K562 (cell line): ENCODE data around the gene HOXA5. TPM values are rescaled to one million over a fixed set of nuclear protein-coding genes. Genes with fewer than 3 reads are reported as not detected.

Experiments
- ATAC-seq: fragments of 200-7000 bp; cut with Tn5 transposase; 3 replicates; pipeline ENCODE4 v1.9.1; 2020; ENCODE audit warnings: moderate library complexity
- BruUV-seq: library from RNA; stranded (reverse); fragments of 400-500 nt; replicated peaks from 2 replicates; lab custom pipeline; 2021; lab: Mats Ljungman, UMichigan
- CTCF ChIA-PET: fragments of 300-600 bp; formaldehyde crosslinking; extraction: SDS; loops from one replicate; lab custom pipeline; 2021; ENCODE audit warnings: low intra/inter-chr PET ratio; lab: Yijun Ruan, JAX
- POLR2A ChIA-PET: fragments of 300-600, 350-650 bp; sonication (Branson Sonifier 250); formaldehyde crosslinking; extraction: SDS; loops from one replicate; lab custom pipeline; 2021; ENCODE audit warnings: antibody characterized with exemption, inconsistent platforms; lab: Yijun Ruan, JAX
- DNase-seq, 4 experiments: peaks; one replicate each; pipeline versions ENCODE4 v3.0.0 to v3.0.0-alpha.2; 2011 to 2018; ENCODE audit warnings: low spot score in 3 of 4, mixed read lengths in 3 of 4; ENCODE audit errors: extremely low read depth in 1 of 4
- FAIRE-seq: peaks from 2 replicates; lab custom pipeline; 2011; peaks lifted over from hg19 to GRCh38; lab: Jason Lieb, UNC
- H2AFZ ChIP-seq: 2 replicates; pipeline ENCODE4 v1.6.0; 2011; ENCODE audit warnings: low read depth, low read length, control low read depth, inconsistent platforms
- H3K27ac ChIP-seq: fragments of 200-600 bp; 3 replicates; pipeline ENCODE4 v1.8.0; 2011; ENCODE audit warnings: low read depth, mild to moderate bottlenecking, control low read depth, inconsistent platforms, low read length, moderate library complexity, mixed read lengths; ENCODE audit errors: extremely low read depth
- H3K27me3 ChIP-seq, 2 experiments: fragments of 300-600 bp in 1 of 2; 2 replicates in 1 of 2; 3 replicates in 1 of 2; pipeline versions ENCODE4 v1.6.0 to v1.8.0; 2011; ENCODE audit warnings: inconsistent platforms in 2 of 2, low read length in 2 of 2, mild to moderate bottlenecking in 1 of 2, mixed read lengths in 1 of 2, moderate library complexity in 1 of 2; ENCODE audit not compliant: control insufficient read depth in 2 of 2, insufficient read depth in 2 of 2
- H3K36me3 ChIP-seq: fragments of 300-600 bp; 3 replicates; pipeline ENCODE4 v1.8.0; 2011; ENCODE audit warnings: mild to moderate bottlenecking, low read length, inconsistent platforms; ENCODE audit not compliant: control insufficient read depth, insufficient read depth
- H3K4me1 ChIP-seq, 2 experiments: fragments of 200-600 bp in 1 of 2; replicated peaks in 1 of 2; 2 replicates in 1 of 2; 3 replicates in 1 of 2; pipeline versions ENCODE4 v1.5.1 to v1.8.0; 2011; ENCODE audit warnings: inconsistent platforms in 2 of 2, low read length in 2 of 2, mild to moderate bottlenecking in 1 of 2, mixed read lengths in 1 of 2, moderate library complexity in 1 of 2; ENCODE audit not compliant: control insufficient read depth in 2 of 2, insufficient read depth in 2 of 2
- H3K4me2 ChIP-seq: 2 replicates; pipeline ENCODE4 v1.6.1; 2011; ENCODE audit warnings: low read length, control low read depth, inconsistent platforms, mixed read lengths; ENCODE audit not compliant: insufficient read depth
- H3K4me3 ChIP-seq: fragments of 200-600 bp; sonication (generic), shearing (Covaris generic); 2 replicates; pipeline ENCODE4 v1.5.1; 2016; ENCODE audit warnings: control low read depth, inconsistent platforms
- H3K79me2 ChIP-seq: fragments of 200-600 bp; 3 replicates; pipeline ENCODE4 v1.8.0; 2011; ENCODE audit warnings: low read length, inconsistent platforms; ENCODE audit not compliant: control insufficient read depth, insufficient read depth
- H3K9ac ChIP-seq, 2 experiments: 2 replicates each; pipeline versions ENCODE4 v1.6.0 to v1.6.1; 2011; ENCODE audit warnings: low read depth in 2 of 2, low read length in 2 of 2, control low read depth in 1 of 2, inconsistent platforms in 1 of 2, mild to moderate bottlenecking in 1 of 2, mixed read lengths in 1 of 2; ENCODE audit not compliant: insufficient read depth in 1 of 2
- H3K9me1 ChIP-seq: one replicate; pipeline ENCODE4 v1.6.0; 2011; ENCODE audit warnings: inconsistent platforms, mild to moderate bottlenecking, low read length, moderate library complexity; ENCODE audit not compliant: control insufficient read depth, insufficient read depth
- H3K9me3 ChIP-seq: replicated peaks from 2 replicates; pipeline ENCODE4 v1.5.1; 2011; ENCODE audit warnings: low read depth, low read length, inconsistent platforms; ENCODE audit not compliant: control insufficient read depth, insufficient read depth
- H4K20me1 ChIP-seq: replicated peaks from 2 replicates; pipeline ENCODE4 v1.6.1; 2011; ENCODE audit warnings: low read length, inconsistent platforms, mixed read lengths; ENCODE audit not compliant: control insufficient read depth, insufficient read depth
- CREB3 ChIP-seq: fragments of 450-650 bp; conservative IDR thresholded peaks from 2 replicates; pipeline ENCODE4 v1.6.1; 2016; ENCODE audit warnings: missing genetic modification characterization, low read depth, mild to moderate bottlenecking, missing compliant biosample characterization, moderate library complexity
- HDAC2 ChIP-seq: fragments of 450-650 bp; IDR thresholded peaks from 2 replicates; pipeline ENCODE4 v1.6.1; 2016; ENCODE audit warnings: mild to moderate bottlenecking
- MTA3 ChIP-seq: fragments of 450-650 bp; formaldehyde crosslinking; IDR thresholded peaks from 2 replicates; pipeline ENCODE4 v1.6.1; 2017; ENCODE audit warnings: mild to moderate bottlenecking, borderline replicate concordance
- RAD21 ChIP-seq, 2 experiments: fragments of 250-450 bp in 1 of 2; fragments of 450-650 bp in 1 of 2; sonication (Bioruptor Pico) in 1 of 2; formaldehyde crosslinking in 1 of 2; IDR thresholded peaks in 1 of 2; conservative IDR thresholded peaks in 1 of 2; 2 replicates each; pipeline versions ENCODE4 v1.4.0 to v1.8.0; 2020 to 2022; ENCODE audit warnings: mild to moderate bottlenecking in 2 of 2, moderate library complexity in 1 of 2
- SMARCE1 ChIP-seq: fragments of 450-650 bp; IDR thresholded peaks from 2 replicates; pipeline ENCODE4 v1.7.1; 2016; ENCODE audit warnings: mild to moderate bottlenecking
- SRSF7 ChIP-seq: fragments of 200-400 bp; formaldehyde crosslinking; optimal IDR thresholded peaks from 2 replicates; pipeline ENCODE3; 2017; ENCODE audit warnings: mild to moderate bottlenecking, low read depth, low read length
- TARDBP ChIP-seq: fragments of 450-650 bp; IDR thresholded peaks from 2 replicates; pipeline ENCODE4 v1.6.1; 2016
- WGBS: fragments of 100-300 bp; shearing (Covaris generic); methylation state at CpG from one replicate; pipeline ENCODE4 v1.1.6; 2016; ENCODE audit warnings: low coverage, mixed read lengths; ENCODE audit not compliant: insufficient coverage; ENCODE audit errors: missing lambda C conversion rate; 5-methylcytosine and 5-hydroxymethylcytosine counted together
- in situ Hi-C: fragments of 300-500 bp; cut with MboI; formaldehyde crosslinking; loops from 4 replicates; pipeline ENCODE4 v1.15.0; 2018; ENCODE audit warnings: inconsistent platforms, mixed read lengths
- intact Hi-C: fragments of 100-400 bp; cut with micrococcal nuclease; formaldehyde crosslinking; loops from 2 replicates; pipeline ENCODE4 v1.14.2; 2022
- polyA plus RNA-seq, 8 experiments: library from polyadenylated mRNA; depleted of rRNA in 4 of 8; stranded (reverse) in 5 of 8; unstranded in 3 of 8; fragments of >200 nt; fragmentation: Nextera tagmentation in 2 of 8; fragmentation: Illumina TruSeq in 1 of 8; extraction: Ambion mirVana in 2 of 8; extraction: Trizol in 1 of 8; gene quantifications; 2 replicates each; pipeline versions ENCODE4 v1.2.1 to v1.2.3, GENCODE V29; 2011 to 2014; ENCODE audit warnings: inconsistent platforms in 1 of 8, missing spikeins in 1 of 8
- total RNA-seq, 7 experiments: library from RNA; depleted of rRNA in 6 of 7; stranded (reverse); fragments of >200 nt in 6 of 7; fragmentation: Illumina TruSeq in 2 of 7; extraction: Trizol in 2 of 7; gene quantifications; 2 replicates each; pipeline versions ENCODE4 v1.2.1 to v1.2.3, GENCODE V29; 2011 to 2021; ENCODE audit warnings: low replicate concordance in 1 of 7
- TF ChIP-seq, protein P1 (sequence below): fragments of 200-600 bp; sonication (generic); IDR thresholded peaks from one replicate; pipeline ENCODE4 v1.6.1; 2012; ENCODE audit warnings: mild to moderate bottlenecking, low read depth, low read length, inconsistent platforms
- TF ChIP-seq, protein P2 (sequence below): fragments of 250-450 bp; sonication (Bioruptor Pico); IDR thresholded peaks from 2 replicates; pipeline ENCODE4 v1.8.0; 2022; ENCODE audit warnings: moderate library complexity, mild to moderate bottlenecking, inconsistent platforms

Gene HOXA5
- total and polyA plus RNA-seq, 9 of the 15 experiments (the other 6 are each of a cell fraction or from before 2014, with no cell fraction given): 0.13 TPM; not detected in 8

DNA sequence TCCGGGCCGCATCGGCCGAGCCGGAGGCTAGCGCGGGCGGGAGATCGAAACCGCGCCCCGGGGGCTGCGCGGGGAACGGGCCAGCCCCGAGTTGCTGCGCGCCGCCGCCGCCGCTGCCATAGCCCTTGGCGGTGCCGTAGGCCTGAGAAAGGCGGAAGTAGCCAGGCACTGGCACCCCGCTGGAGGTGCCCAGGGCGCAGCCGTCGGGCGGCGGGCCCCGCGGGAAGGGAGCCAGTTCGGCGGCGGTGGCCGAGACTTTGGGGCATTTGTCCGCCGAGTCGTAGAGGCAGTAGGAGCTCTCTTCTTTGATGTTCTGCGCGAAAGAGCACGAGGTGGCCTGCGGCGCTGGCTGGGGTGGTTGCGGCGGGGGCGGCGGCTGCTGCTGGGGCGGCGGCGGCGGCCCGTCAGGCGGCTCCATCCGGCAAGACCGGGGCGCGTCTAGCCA lies 30.1 kb upstream of the HOXA5 start:
- ChIA-PET POLR2A (no interaction called here), CTCF (no interaction called here)
- Histone ChIP-seq H4K20me1 (no peaks in the 10 kb centered on the region), H3K36me3 (no peaks in the 10 kb centered on the region), H3K4me3 (no peak overlapping the region), H3K9me3 (no peaks in the 10 kb centered on the region), H3K27ac (no peak overlapping the region), H2AFZ (no peak overlapping the region), H3K27me3 (peaks cover 27 to 70% of the 10 kb centered on the region in 2 experiments), H3K4me2 (no peak overlapping the region), H3K79me2 (no peaks in the 10 kb centered on the region), H3K9ac (no peak overlapping the region), H3K9me1 (no peaks in the 10 kb centered on the region), H3K4me1 (peaks cover 0 to 3% of the 10 kb centered on the region in 2 experiments; a peak in 1 of 5 replicates)
- in situ Hi-C loops (loop anchor here (25.0 kb wide), 3 partner anchors 661 to 1286 kb away; no protein-coding TSS in a partner anchor), intact Hi-C loops (no loop called here)
- FAIRE-seq (no peak), DNase-seq (no peak), ATAC-seq (no peak)
- WGBS: 75% methylated on average over 27 of the region's 59 CpGs
- BruUV-seq: no TSS peak
- TF ChIP-seq SRSF7 (no peak), RAD21 (CRISPR knock-in tag; conservative IDR thresholded peaks at IDR 0.05 in 1 of 2, IDR thresholded peaks at IDR 0.05 in 1 of 2) (no peak), MTA3 (no peak), SMARCE1 (no peak), TARDBP (no peak), HDAC2 (no peak), CREB3 (no peak)
- TF ChIP-seq, protein P1, sequence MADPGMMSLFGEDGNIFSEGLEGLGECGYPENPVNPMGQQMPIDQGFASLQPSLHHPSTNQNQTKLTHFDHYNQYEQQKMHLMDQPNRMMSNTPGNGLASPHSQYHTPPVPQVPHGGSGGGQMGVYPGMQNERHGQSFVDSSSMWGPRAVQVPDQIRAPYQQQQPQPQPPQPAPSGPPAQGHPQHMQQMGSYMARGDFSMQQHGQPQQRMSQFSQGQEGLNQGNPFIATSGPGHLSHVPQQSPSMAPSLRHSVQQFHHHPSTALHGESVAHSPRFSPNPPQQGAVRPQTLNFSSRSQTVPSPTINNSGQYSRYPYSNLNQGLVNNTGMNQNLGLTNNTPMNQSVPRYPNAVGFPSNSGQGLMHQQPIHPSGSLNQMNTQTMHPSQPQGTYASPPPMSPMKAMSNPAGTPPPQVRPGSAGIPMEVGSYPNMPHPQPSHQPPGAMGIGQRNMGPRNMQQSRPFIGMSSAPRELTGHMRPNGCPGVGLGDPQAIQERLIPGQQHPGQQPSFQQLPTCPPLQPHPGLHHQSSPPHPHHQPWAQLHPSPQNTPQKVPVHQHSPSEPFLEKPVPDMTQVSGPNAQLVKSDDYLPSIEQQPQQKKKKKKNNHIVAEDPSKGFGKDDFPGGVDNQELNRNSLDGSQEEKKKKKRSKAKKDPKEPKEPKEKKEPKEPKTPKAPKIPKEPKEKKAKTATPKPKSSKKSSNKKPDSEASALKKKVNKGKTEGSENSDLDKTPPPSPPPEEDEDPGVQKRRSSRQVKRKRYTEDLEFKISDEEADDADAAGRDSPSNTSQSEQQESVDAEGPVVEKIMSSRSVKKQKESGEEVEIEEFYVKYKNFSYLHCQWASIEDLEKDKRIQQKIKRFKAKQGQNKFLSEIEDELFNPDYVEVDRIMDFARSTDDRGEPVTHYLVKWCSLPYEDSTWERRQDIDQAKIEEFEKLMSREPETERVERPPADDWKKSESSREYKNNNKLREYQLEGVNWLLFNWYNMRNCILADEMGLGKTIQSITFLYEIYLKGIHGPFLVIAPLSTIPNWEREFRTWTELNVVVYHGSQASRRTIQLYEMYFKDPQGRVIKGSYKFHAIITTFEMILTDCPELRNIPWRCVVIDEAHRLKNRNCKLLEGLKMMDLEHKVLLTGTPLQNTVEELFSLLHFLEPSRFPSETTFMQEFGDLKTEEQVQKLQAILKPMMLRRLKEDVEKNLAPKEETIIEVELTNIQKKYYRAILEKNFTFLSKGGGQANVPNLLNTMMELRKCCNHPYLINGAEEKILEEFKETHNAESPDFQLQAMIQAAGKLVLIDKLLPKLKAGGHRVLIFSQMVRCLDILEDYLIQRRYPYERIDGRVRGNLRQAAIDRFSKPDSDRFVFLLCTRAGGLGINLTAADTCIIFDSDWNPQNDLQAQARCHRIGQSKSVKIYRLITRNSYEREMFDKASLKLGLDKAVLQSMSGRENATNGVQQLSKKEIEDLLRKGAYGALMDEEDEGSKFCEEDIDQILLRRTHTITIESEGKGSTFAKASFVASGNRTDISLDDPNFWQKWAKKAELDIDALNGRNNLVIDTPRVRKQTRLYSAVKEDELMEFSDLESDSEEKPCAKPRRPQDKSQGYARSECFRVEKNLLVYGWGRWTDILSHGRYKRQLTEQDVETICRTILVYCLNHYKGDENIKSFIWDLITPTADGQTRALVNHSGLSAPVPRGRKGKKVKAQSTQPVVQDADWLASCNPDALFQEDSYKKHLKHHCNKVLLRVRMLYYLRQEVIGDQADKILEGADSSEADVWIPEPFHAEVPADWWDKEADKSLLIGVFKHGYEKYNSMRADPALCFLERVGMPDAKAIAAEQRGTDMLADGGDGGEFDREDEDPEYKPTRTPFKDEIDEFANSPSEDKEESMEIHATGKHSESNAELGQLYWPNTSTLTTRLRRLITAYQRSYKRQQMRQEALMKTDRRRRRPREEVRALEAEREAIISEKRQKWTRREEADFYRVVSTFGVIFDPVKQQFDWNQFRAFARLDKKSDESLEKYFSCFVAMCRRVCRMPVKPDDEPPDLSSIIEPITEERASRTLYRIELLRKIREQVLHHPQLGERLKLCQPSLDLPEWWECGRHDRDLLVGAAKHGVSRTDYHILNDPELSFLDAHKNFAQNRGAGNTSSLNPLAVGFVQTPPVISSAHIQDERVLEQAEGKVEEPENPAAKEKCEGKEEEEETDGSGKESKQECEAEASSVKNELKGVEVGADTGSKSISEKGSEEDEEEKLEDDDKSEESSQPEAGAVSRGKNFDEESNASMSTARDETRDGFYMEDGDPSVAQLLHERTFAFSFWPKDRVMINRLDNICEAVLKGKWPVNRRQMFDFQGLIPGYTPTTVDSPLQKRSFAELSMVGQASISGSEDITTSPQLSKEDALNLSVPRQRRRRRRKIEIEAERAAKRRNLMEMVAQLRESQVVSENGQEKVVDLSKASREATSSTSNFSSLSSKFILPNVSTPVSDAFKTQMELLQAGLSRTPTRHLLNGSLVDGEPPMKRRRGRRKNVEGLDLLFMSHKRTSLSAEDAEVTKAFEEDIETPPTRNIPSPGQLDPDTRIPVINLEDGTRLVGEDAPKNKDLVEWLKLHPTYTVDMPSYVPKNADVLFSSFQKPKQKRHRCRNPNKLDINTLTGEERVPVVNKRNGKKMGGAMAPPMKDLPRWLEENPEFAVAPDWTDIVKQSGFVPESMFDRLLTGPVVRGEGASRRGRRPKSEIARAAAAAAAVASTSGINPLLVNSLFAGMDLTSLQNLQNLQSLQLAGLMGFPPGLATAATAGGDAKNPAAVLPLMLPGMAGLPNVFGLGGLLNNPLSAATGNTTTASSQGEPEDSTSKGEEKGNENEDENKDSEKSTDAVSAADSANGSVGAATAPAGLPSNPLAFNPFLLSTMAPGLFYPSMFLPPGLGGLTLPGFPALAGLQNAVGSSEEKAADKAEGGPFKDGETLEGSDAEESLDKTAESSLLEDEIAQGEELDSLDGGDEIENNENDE: no peak
- TF ChIP-seq, protein P2, sequence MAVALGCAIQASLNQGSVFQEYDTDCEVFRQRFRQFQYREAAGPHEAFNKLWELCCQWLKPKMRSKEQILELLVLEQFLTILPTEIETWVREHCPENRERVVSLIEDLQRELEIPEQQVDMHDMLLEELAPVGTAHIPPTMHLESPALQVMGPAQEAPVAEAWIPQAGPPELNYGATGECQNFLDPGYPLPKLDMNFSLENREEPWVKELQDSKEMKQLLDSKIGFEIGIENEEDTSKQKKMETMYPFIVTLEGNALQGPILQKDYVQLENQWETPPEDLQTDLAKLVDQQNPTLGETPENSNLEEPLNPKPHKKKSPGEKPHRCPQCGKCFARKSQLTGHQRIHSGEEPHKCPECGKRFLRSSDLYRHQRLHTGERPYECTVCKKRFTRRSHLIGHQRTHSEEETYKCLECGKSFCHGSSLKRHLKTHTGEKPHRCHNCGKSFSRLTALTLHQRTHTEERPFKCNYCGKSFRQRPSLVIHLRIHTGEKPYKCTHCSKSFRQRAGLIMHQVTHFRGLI: no peak
